GM12878 (cell line): ENCODE results near the gene IQCH. TPM values are rescaled to one million over a fixed set of nuclear protein-coding genes. Genes with fewer than 3 reads are reported as not detected.

Source experiments
- EZH2 ChIP-seq: IDR thresholded peaks from 2 replicates; pipeline ENCODE4 v1.6.1; 2012; ENCODE audit warnings: low read depth, mild to moderate bottlenecking, control low read depth, inconsistent platforms, low read length, borderline replicate concordance; ENCODE audit not compliant: control insufficient read depth
- GATAD2B ChIP-seq: fragments of 450-650 bp; conservative IDR thresholded peaks from 2 replicates; pipeline ENCODE4 v1.6.1; 2017; ENCODE audit warnings: low read depth, mild to moderate bottlenecking, moderate library complexity
- MLLT1 ChIP-seq: fragments of 450-650 bp; IDR thresholded peaks from 2 replicates; pipeline ENCODE4 v1.6.1; 2016; ENCODE audit warnings: mild to moderate bottlenecking
- NRF1 ChIP-seq: conservative IDR thresholded peaks from 2 replicates; pipeline ENCODE4 v1.6.1; 2011; ENCODE audit warnings: mild to moderate bottlenecking, low read depth, low read length, improper control_type of control experiment
- SMARCA5 ChIP-seq: fragments of 450-650 bp; IDR thresholded peaks from 2 replicates; pipeline ENCODE4 v1.6.1; 2017; ENCODE audit warnings: mild to moderate bottlenecking
- TAF1 ChIP-seq: IDR thresholded peaks from 2 replicates; pipeline ENCODE4 v1.6.1; 2011; ENCODE audit warnings: mild to moderate bottlenecking, low read depth, low read length, borderline replicate concordance
- TCF3 ChIP-seq: IDR thresholded peaks from 2 replicates; pipeline ENCODE4 v1.6.1; 2012; ENCODE audit warnings: low read depth, mild to moderate bottlenecking, low read length, borderline replicate concordance; ENCODE audit not compliant: insufficient read depth
- YY1 ChIP-seq: IDR thresholded peaks from 2 replicates; pipeline ENCODE4 v1.6.1; 2011; ENCODE audit warnings: low read depth, mild to moderate bottlenecking, low read length
- polyA plus RNA-seq, 11 experiments: library from polyadenylated mRNA; depleted of rRNA in 4 of 11; unstranded in 6 of 11; stranded (reverse) in 5 of 11; fragments of >200 nt; fragmentation: Nextera tagmentation in 4 of 11; fragmentation: Illumina TruSeq in 1 of 11; extraction: Ambion mirVana in 4 of 11; extraction: Trizol in 1 of 11; gene quantifications; 1 replicate in 1 of 11; 2 replicates in 10 of 11; pipeline versions ENCODE4 v1.2.1 to v1.2.3, GENCODE V29; 2011 to 2016; ENCODE audit warnings: inconsistent platforms in 2 of 11, missing spikeins in 2 of 11, low read depth in 1 of 11
- total RNA-seq, 4 experiments: library from RNA; depleted of rRNA in 3 of 4; stranded (reverse); fragments of >200 nt in 3 of 4; fragmentation: Illumina TruSeq in 1 of 4; extraction: Trizol in 1 of 4; gene quantifications; 2 replicates each; pipeline versions ENCODE4 v1.2.1 to v1.2.3, GENCODE V29; 2013 to 2021
- TF ChIP-seq, protein P1 (sequence below): fragments of 450-650 bp; formaldehyde crosslinking; IDR thresholded peaks from 2 replicates; pipeline ENCODE4 v1.4.0; 2020; ENCODE audit warnings: mild to moderate bottlenecking, moderate library complexity
- TF ChIP-seq, protein P2 (sequence below): fragments of 450-650 bp; IDR thresholded peaks from 2 replicates; pipeline ENCODE4 v1.6.1; 2016; ENCODE audit warnings: mild to moderate bottlenecking, moderate library complexity, borderline replicate concordance
- TF ChIP-seq, protein P3 (sequence below): fragments of 450-650 bp; IDR thresholded peaks from 2 replicates; pipeline ENCODE4 v1.6.1; 2017; ENCODE audit warnings: mild to moderate bottlenecking, moderate library complexity

The IQCH gene
- total and polyA plus RNA-seq, 10 of the 15 experiments (the other 5 are each of a cell fraction or from before 2014, with no cell fraction given) = 0.29 to 1.3 (median 0.99) TPM

- TF ChIP-seq TCF3 (0 out of 2 replicates have a peak, but pooled peaks have one; percentile 28), GATAD2B (peak; percentile 81), NRF1 (0 out of 2 replicates have a peak, but pooled peaks have one; percentile 3), YY1 (peak; percentile 99), MLLT1 (peak; percentile 66; the same call in 1 of the 2 replicates), SMARCA5 (peak; percentile 72; the same call in 1 of the 2 replicates), TAF1 (peak; percentile 76; the same call in 1 of the 2 replicates), EZH2 (no peak)
- TF ChIP-seq, protein P1, sequence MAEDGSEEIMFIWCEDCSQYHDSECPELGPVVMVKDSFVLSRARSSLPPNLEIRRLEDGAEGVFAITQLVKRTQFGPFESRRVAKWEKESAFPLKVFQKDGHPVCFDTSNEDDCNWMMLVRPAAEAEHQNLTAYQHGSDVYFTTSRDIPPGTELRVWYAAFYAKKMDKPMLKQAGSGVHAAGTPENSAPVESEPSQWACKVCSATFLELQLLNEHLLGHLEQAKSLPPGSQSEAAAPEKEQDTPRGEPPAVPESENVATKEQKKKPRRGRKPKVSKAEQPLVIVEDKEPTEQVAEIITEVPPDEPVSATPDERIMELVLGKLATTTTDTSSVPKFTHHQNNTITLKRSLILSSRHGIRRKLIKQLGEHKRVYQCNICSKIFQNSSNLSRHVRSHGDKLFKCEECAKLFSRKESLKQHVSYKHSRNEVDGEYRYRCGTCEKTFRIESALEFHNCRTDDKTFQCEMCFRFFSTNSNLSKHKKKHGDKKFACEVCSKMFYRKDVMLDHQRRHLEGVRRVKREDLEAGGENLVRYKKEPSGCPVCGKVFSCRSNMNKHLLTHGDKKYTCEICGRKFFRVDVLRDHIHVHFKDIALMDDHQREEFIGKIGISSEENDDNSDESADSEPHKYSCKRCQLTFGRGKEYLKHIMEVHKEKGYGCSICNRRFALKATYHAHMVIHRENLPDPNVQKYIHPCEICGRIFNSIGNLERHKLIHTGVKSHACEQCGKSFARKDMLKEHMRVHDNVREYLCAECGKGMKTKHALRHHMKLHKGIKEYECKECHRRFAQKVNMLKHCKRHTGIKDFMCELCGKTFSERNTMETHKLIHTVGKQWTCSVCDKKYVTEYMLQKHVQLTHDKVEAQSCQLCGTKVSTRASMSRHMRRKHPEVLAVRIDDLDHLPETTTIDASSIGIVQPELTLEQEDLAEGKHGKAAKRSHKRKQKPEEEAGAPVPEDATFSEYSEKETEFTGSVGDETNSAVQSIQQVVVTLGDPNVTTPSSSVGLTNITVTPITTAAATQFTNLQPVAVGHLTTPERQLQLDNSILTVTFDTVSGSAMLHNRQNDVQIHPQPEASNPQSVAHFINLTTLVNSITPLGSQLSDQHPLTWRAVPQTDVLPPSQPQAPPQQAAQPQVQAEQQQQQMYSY = no peak
- TF ChIP-seq, protein P2, sequence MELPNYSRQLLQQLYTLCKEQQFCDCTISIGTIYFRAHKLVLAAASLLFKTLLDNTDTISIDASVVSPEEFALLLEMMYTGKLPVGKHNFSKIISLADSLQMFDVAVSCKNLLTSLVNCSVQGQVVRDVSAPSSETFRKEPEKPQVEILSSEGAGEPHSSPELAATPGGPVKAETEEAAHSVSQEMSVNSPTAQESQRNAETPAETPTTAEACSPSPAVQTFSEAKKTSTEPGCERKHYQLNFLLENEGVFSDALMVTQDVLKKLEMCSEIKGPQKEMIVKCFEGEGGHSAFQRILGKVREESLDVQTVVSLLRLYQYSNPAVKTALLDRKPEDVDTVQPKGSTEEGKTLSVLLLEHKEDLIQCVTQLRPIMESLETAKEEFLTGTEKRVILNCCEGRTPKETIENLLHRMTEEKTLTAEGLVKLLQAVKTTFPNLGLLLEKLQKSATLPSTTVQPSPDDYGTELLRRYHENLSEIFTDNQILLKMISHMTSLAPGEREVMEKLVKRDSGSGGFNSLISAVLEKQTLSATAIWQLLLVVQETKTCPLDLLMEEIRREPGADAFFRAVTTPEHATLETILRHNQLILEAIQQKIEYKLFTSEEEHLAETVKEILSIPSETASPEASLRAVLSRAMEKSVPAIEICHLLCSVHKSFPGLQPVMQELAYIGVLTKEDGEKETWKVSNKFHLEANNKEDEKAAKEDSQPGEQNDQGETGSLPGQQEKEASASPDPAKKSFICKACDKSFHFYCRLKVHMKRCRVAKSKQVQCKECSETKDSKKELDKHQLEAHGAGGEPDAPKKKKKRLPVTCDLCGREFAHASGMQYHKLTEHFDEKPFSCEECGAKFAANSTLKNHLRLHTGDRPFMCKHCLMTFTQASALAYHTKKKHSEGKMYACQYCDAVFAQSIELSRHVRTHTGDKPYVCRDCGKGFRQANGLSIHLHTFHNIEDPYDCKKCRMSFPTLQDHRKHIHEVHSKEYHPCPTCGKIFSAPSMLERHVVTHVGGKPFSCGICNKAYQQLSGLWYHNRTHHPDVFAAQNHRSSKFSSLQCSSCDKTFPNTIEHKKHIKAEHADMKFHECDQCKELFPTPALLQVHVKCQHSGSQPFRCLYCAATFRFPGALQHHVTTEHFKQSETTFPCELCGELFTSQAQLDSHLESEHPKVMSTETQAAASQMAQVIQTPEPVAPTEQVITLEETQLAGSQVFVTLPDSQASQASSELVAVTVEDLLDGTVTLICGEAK = peak; percentile 80
- TF ChIP-seq, protein P3, sequence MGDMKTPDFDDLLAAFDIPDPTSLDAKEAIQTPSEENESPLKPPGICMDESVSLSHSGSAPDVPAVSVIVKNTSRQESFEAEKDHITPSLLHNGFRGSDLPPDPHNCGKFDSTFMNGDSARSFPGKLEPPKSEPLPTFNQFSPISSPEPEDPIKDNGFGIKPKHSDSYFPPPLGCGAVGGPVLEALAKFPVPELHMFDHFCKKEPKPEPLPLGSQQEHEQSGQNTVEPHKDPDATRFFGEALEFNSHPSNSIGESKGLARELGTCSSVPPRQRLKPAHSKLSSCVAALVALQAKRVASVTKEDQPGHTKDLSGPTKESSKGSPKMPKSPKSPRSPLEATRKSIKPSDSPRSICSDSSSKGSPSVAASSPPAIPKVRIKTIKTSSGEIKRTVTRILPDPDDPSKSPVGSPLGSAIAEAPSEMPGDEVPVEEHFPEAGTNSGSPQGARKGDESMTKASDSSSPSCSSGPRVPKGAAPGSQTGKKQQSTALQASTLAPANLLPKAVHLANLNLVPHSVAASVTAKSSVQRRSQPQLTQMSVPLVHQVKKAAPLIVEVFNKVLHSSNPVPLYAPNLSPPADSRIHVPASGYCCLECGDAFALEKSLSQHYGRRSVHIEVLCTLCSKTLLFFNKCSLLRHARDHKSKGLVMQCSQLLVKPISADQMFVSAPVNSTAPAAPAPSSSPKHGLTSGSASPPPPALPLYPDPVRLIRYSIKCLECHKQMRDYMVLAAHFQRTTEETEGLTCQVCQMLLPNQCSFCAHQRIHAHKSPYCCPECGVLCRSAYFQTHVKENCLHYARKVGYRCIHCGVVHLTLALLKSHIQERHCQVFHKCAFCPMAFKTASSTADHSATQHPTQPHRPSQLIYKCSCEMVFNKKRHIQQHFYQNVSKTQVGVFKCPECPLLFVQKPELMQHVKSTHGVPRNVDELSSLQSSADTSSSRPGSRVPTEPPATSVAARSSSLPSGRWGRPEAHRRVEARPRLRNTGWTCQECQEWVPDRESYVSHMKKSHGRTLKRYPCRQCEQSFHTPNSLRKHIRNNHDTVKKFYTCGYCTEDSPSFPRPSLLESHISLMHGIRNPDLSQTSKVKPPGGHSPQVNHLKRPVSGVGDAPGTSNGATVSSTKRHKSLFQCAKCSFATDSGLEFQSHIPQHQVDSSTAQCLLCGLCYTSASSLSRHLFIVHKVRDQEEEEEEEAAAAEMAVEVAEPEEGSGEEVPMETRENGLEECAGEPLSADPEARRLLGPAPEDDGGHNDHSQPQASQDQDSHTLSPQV = 0 out of 2 replicates have a peak, but pooled peaks have one; percentile 29
Measured at GRCh38 chr15:67542420-67543347, 288.1 kb downstream of the IQCH start, which contains the start of gene MAP2K5 (continued).
